Measurements from ENCODE around the gene ADGRF4.
"Not testable (repeated sequence)": the region's sequence is repeated elsewhere in the genome, so short reads cannot be mapped to it uniquely, and the experiment has no call there.

The ADGRF4 gene

DNA sequence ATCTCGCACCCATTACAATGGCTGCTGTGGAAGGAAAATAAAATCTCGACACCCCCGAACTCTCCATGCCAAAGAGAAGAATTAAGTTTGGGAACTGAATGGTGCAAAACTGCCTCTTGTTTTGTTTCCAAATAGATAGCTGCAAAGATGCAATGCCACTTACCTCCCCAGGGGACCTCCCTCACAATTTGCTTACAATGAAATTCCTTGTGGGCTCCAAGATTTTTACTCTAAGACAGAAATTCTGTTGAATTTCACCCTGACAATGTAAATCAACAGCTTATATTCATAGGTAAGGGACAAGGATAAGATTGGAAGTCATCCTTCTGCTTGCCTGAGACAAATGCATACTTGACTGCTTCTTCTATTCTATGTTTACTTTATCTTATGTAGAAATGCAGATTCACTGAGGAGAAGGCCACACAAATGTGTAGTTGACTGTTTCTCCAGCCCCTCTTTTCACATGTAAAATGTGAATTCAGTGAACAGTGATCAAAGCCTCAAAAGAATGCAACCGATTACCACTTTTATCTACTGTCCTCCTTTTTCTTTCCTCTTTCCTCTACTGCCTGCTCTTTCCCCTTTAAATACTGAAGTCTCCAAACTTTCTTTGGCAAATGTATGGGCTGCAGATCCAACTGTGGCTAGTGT lies 36.6 kb downstream of the ADGRF4 start:
- no peak for DNase-seq (ENCODE audit: low read depth in 2 of 2)

DNA sequence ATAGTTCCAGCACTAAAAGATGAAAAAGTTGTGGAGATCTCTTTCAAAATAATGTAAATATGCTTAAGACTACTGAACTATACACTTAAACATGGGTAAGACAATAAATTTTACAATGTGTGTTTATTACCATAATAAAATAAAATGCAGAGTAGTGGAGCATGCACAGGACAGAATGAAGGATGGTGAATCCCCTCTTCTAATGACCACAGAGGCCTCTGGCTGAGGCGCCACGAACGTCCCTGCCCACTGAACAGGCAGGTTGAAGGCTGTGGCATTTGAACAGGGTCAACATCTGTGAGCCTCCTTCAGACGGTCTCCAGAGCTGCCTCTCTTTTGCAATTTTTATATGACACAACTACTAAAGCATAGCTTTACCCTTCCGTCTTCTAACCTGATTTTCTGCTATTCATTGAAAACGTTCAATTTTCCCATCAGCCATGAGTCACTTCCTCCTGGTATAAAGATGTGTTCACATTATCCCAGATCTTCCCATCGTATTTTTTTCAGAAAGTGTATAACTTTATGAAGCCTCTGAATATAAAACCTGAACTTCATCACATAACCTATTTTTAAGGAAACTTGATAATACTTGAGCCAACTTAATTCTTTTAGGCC lies 37.8 kb downstream of the ADGRF4 start:
- DNase-seq (ENCODE audit: low read depth in 2 of 2) = no peak

DNA sequence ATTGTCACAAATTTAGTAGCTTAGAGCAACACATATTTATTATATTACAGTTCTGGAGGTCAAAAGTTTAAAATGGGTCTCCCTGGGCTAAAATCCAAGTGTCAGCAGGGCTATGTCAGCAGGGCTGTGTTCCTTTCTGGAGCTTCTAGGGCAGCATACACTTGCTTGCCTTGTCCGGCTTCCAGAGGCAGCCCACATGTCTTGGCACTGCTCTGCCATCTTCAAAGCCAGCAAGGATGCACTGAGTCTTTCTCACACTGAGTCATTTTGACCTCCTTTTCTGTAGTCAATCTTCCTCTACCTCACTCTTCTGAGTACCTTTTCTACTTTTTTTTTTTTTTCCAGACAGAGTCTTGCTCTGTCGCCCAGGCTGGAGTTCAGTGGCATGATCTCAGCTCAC lies 39.0 kb downstream of the ADGRF4 start:
- DNase-seq (ENCODE audit: low read depth in 2 of 2) = no peak

DNA sequence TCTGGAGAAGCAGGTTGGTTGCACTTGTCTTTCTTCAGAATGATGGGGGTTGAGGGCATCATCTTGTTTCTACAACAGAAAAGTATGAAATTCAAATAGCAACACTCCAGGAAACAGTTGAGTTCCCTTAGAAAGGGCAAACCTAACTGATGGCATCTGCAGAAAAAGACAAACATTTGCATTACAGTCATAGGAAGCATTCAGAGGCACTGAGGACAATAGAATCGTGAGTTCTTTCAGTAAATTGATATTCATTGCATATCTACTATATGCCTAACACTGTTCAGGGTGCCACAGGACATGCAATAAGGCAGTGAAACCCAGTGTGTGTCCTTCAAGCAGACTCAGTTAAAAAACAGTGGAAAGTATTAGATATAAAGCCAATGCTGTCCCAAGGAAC lies 42.3 kb downstream of the ADGRF4 start:
- DNase-seq (ENCODE audit: low read depth in 2 of 2) = no peak

DNA sequence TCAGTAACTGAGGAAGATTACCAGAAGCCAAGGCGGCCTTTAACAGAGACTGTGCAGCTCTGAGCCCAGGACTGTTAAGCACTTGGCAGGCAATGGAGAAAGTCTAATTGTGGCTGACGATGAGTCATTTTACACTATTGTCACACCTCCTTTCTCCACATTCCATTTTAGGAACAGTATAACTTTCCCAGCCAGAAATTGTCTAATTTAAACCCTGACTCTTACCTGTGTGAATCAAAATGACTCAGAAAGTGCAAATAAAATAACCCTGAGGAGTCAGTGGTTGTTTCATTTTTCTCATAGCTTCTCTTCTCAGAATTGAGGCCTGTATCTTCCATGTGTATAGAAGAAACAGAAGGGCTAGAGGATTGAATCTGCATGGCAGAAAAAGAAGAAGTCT lies 43.4 kb downstream of the ADGRF4 start:
- DNase-seq (ENCODE audit: low read depth in 2 of 2) = no peak

DNA sequence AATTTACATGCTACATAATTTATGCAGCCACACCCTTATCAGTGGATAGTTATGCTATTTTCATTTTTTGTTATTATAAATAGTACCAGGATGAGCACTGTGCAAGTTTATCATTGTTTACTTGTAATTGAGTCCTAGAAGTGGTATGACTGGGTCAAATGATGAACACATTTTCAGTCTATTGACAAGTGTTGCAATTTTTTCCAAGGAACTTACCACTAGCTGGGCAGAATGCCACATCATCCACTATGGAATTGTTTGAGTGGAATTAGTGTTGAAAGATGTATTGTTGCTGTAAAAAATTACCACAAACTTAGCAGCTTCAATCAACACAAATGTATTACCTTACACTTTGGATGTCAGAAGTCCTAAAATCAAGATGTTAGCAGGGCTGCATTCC lies 45.4 kb downstream of the ADGRF4 start:
- DNase-seq (ENCODE audit: low read depth in 2 of 2) = no peak

DNA sequence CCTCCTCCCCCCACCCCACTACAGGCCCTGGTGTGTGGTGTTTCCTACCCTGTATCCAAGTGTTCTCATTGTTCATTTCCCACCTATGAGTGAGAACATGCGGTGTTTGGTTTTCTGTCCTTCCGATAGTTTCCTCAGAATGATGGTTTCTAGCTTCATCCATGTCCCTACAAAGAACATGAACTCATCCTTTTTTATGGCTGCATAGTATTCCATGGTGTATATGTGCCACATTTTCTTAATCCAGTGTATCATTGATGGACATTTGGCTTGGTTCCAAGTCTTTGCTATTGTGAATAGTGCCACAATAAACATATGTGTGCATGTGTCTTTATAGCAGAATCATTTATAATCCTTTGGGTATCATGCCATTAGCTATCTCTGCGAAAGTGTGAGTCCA lies 46.9 kb downstream of the ADGRF4 start:
- not testable (repeated sequence) for DNase-seq (ENCODE audit: low read depth in 2 of 2)

DNA sequence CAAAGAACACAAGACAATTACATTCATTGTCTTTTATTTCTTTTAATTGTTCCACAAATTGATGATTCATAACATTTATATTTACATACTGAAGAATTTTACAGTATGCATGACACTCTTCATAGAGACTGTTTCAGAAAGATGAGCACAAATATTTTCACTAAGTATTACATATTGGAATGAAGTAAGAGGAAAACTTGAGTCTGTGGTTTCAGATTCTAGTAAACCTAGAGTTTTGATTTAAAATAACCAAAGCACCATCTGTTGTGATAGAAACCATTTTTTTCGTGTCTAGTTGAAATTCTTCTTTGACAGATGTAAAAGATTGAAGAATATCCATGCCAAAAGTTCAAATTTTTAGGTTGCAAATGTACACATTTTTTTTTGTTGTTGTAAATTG lies 51.4 kb downstream of the ADGRF4 start:
- no peak for DNase-seq (ENCODE audit: low read depth in 2 of 2)

DNA sequence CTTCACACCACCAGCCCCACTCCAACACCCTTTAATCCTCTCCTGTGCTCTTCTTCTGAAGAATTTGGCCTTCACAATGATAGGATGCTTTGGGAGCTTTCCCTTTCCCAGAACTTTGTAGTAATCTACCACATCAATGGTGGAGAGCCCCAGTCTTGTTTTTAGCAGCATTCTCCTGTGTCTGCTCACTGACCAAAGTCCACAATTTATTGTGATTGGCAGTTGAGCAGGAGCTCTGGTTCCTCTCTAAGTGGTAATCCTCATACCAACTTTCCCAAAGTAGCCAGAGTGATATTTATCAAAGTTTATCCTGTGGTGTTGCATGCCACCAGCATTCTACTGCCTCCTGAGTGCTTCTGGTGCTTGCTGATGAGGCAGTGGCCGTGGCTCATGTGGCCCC lies 54.4 kb downstream of the ADGRF4 start:
- no peak for DNase-seq (ENCODE audit: low read depth in 2 of 2)

DNA sequence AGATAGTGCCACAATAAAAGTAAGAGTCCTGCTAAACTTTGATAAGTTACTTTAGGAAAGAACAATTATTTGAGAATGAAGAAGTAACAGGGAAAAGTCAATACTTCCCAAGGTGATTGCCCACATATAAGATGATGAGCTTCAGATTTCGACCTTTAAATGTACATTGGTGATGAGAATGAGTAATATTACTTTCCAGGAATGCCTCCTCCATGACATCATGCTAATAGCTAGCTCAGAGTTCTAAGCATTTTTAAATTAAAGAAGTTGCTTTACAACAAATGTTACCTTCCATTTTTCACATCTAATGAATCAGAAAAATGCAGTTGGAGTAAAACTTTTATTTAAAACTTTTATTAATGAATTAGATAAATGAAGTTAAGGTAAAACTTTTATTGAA lies 61.0 kb downstream of the ADGRF4 start:
- no peak for DNase-seq (ENCODE audit: low read depth in 2 of 2)

DNA sequence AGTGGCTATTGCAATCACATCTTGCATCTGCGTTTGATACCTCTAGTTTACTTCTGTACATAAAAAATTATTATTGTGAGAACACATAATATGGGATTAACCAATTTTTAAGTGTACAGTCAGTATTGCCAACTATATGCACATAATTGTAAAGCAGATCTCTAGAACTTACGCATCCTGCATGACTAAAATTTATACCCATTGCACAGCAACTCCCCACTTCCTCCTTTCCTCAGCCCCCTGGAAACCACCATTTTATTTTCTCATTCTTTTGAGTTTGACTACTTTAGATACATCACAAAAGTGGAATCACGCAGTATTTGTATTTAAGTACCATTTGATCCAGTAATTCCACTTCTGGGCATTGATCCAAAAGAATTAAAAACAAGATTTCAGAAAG lies 64.1 kb downstream of the ADGRF4 start:
- no peak for DNase-seq (ENCODE audit: low read depth in 2 of 2)

DNA sequence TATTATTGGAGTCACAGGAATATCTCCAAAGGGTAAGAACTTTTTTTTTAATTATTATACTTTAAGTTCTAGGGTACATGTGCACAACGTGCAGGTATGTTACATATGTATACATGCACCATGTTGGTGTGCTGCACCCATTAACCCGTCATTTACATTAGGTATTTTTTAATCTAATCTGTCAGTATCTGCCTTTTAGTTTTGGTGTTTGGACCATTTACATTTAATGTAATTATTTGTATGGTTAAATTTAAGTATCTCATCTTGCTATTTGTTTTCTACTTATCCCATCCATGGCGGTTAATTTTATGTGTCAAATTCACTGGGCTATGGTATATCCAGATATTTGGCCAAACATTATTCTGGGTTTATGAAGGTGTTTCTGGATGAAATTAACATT lies 68.1 kb downstream of the ADGRF4 start:
- DNase-seq (ENCODE audit: low read depth in 2 of 2) = no peak

DNA sequence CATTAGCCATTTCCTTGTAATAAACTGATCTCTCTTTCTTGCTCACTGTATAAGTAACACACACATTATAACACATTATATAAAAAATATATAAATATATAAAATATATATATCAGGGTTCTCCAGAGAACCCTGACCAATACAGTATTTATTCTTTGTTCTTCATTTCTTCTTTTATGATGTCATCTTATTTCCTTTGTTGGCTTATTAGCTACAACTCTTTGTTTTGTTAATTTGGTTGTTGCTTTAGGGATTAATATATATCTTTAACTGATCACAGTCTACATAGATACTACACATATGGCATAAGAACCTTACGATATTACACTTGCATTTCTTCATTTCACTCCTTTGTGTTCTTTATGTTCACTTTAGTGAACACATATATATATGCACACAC lies 68.7 kb downstream of the ADGRF4 start:
- DNase-seq (ENCODE audit: low read depth in 2 of 2) = no peak

DNA sequence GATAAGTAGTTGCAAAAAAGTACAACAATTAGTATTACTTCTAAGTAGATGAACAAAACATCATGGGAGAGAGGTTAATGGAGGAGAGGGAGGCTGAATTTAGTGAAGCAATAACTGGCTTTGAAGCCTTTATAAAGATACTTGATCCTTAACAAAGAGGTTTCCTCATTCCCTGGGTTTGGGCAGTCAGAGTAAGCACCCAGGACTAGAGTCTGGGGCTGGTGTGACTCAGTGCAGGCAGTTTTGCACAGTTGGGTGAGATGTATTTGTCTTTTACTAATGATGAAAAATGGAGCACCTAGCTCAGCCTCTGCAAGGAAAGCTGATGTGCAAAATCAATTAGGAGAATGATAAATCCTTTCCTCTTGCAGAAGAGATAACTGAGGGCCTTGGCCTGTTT lies 71.6 kb downstream of the ADGRF4 start:
- no peak for DNase-seq (ENCODE audit: low read depth in 2 of 2)
